Measurements from ENCODE around the gene DNASE1L1.

GRCh38 chrX:154371017-154371788 lies 37.9 kb downstream of the DNASE1L1 start:
- TF ChIP-seq CTCF (IDR thresholded peaks at IDR 0.05) (no peak), EZH2phosphoT487 (IDR thresholded peaks at IDR 0.05) (no peak), EZH2 (IDR thresholded peaks at IDR 0.05) (no peak)
